ENCODE results near the gene JPH3.

GRCh38 chr16:87642491-87642890 lies 40.2 kb downstream of the JPH3 start:
- TF ChIP-seq POLR2A (IDR thresholded peaks at IDR 0.05): no peak
- TF ChIP-seq, protein P1, sequence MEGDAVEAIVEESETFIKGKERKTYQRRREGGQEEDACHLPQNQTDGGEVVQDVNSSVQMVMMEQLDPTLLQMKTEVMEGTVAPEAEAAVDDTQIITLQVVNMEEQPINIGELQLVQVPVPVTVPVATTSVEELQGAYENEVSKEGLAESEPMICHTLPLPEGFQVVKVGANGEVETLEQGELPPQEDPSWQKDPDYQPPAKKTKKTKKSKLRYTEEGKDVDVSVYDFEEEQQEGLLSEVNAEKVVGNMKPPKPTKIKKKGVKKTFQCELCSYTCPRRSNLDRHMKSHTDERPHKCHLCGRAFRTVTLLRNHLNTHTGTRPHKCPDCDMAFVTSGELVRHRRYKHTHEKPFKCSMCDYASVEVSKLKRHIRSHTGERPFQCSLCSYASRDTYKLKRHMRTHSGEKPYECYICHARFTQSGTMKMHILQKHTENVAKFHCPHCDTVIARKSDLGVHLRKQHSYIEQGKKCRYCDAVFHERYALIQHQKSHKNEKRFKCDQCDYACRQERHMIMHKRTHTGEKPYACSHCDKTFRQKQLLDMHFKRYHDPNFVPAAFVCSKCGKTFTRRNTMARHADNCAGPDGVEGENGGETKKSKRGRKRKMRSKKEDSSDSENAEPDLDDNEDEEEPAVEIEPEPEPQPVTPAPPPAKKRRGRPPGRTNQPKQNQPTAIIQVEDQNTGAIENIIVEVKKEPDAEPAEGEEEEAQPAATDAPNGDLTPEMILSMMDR (IDR thresholded peaks at IDR 0.05): no peak
